HG03066 (cell line): Measurements from ENCODE around the gene DDX39A.
A peak's percentile ranks its signal among the peaks of the same experiment; 100 is the strongest.

Experiments
- ATAC-seq: cut with Tn5 transposase; IDR thresholded peaks from one replicate; pipeline ENCODE4 v1.9.1; 2021; ENCODE audit warnings: low read depth; ENCODE audit not compliant: unreplicated experiment

Gene DDX39A

GRCh38 chr19:14435320-14436050 is 16.3 kb upstream of the DDX39A start:
- no peak for ATAC-seq

GRCh38 chr19:14434543-14435319 is 15.6 kb upstream of the DDX39A start:
- ATAC-seq: no peak

GRCh38 chr19:14433554-14434501 is 14.7 kb upstream of the DDX39A start:
- ATAC-seq: no peak

GRCh38 chr19:14432791-14433553 is 13.8 kb upstream of the DDX39A start, which contains the start of gene PKN1:
Gene PKN1, plus strand, starts transcription at chr19:14433306. Its CDS starts 216 bp downstream, at chr19:14433522.
- ATAC-seq: no peak

GRCh38 chr19:14430712-14431111 is 11.6 kb upstream of the DDX39A start:
- ATAC-seq: no peak

GRCh38 chr19:14428882-14429416 is 9.8 kb upstream of the DDX39A start:
- no peak for ATAC-seq

GRCh38 chr19:14427461-14427860 is 8.3 kb upstream of the DDX39A start:
- no peak for ATAC-seq

- ATAC-seq: no peak
These were observed 6.6 kb upstream of the DDX39A start for GRCh38 chr19:14425696-14426138.

GRCh38 chr19:14418856-14419105 is 360 bp downstream of the DDX39A start:
- peak; percentile 46 for ATAC-seq

- ATAC-seq: no peak
These were observed 2.3 kb downstream of the DDX39A start for GRCh38 chr19:14416817-14417231.

GRCh38 chr19:14414926-14415690 is 4.0 kb downstream of the DDX39A start:
- no peak for ATAC-seq

- ATAC-seq: no peak
These were observed 5.4 kb downstream of the DDX39A start for GRCh38 chr19:14413693-14414181.

GRCh38 chr19:14412996-14413692 is 6.0 kb downstream of the DDX39A start:
- ATAC-seq: no peak

GRCh38 chr19:14412324-14412995 is 6.7 kb downstream of the DDX39A start:
- ATAC-seq: no peak

- no peak for ATAC-seq
These were observed 7.2 kb downstream of the DDX39A start for GRCh38 chr19:14411938-14412245.

- ATAC-seq: no peak
These were observed 7.8 kb downstream of the DDX39A start for GRCh38 chr19:14411161-14411937.
